Measurements from ENCODE around the gene ARHGEF10L. TPM values are rescaled to one million over a fixed set of nuclear protein-coding genes. Genes with fewer than 3 reads are reported as not detected.

Gene ARHGEF10L
- total RNA-seq, 2 experiments from 2014 or later = not detected

GRCh38 chr1:17668624-17669175, 129.2 kb downstream of the ARHGEF10L start:
- Mint-ChIP-seq H3K27ac (no peak overlapping the region), H3K9me3 (no peaks in the 10 kb centered on the region), H3K4me1 (no peaks in the 10 kb centered on the region), H3K27me3 (no peaks in the 10 kb centered on the region), H3K36me3 (ENCODE audit: low read depth) (no peaks in the 10 kb centered on the region), H3K4me3 (no peak overlapping the region)
- ChIA-PET POLR2A (no interaction called here), CTCF (interaction anchor here (1.0 kb wide), 1 partner anchor 7 kb away, joined by 3 read pairs; no protein-coding TSS in a partner anchor)
- DNase-seq = no peak

GRCh38 chr1:17669305-17669704, 129.8 kb downstream of the ARHGEF10L start:
- ChIA-PET POLR2A (no interaction called here), CTCF (interaction anchor here (1.0 kb wide), 1 partner anchor 8 kb away, joined by 3 read pairs; no protein-coding TSS in a partner anchor)
- H3K27me3 Mint-ChIP-seq = no peaks in the 10 kb centered on the region
- no peak overlapping the region for H3K27ac Mint-ChIP-seq
- DNase-seq = no peak
- H3K4me1 Mint-ChIP-seq = no peaks in the 10 kb centered on the region
- no peak overlapping the region for H3K4me3 Mint-ChIP-seq
- no peaks in the 10 kb centered on the region for H3K9me3 Mint-ChIP-seq
- H3K36me3 Mint-ChIP-seq (ENCODE audit: low read depth) = no peaks in the 10 kb centered on the region

GRCh38 chr1:17669866-17670451, 130.5 kb downstream of the ARHGEF10L start:
- ChIA-PET POLR2A (no interaction called here), CTCF (interaction anchor here (1.0 kb wide), 1 partner anchor 9 kb away, joined by 3 read pairs; no protein-coding TSS in a partner anchor)
- H3K27me3 Mint-ChIP-seq = no peaks in the 10 kb centered on the region
- no peaks in the 10 kb centered on the region for H3K4me1 Mint-ChIP-seq
- DNase-seq = no peak
- no peaks in the 10 kb centered on the region for H3K36me3 Mint-ChIP-seq (ENCODE audit: low read depth)
- H3K9me3 Mint-ChIP-seq = no peaks in the 10 kb centered on the region
- no peak overlapping the region for H3K4me3 Mint-ChIP-seq
- H3K27ac Mint-ChIP-seq = no peak overlapping the region

- Mint-ChIP-seq H3K36me3 (ENCODE audit: low read depth) (no peaks in the 10 kb centered on the region), H3K4me1 (no peaks in the 10 kb centered on the region), H3K9me3 (peaks cover 4% of the 10 kb centered on the region), H3K27ac (no peak overlapping the region), H3K4me3 (no peak overlapping the region), H3K27me3 (no peaks in the 10 kb centered on the region)
- ChIA-PET POLR2A (no interaction called here), CTCF (no interaction called here)
- DNase-seq = no peak
Observed at GRCh38 chr1:17670587-17671313, 131.3 kb downstream of the ARHGEF10L start.

- no peaks in the 10 kb centered on the region for H3K36me3 Mint-ChIP-seq (ENCODE audit: low read depth)
- DNase-seq = no peak
- ChIA-PET CTCF (no interaction called here), POLR2A (no interaction called here)
- no peaks in the 10 kb centered on the region for H3K27me3 Mint-ChIP-seq
- H3K27ac Mint-ChIP-seq = no peak overlapping the region
- no peaks in the 10 kb centered on the region for H3K4me1 Mint-ChIP-seq
- peaks cover 4% of the 10 kb centered on the region for H3K9me3 Mint-ChIP-seq
- H3K4me3 Mint-ChIP-seq = no peak overlapping the region
Observed at GRCh38 chr1:17671314-17671705, 131.8 kb downstream of the ARHGEF10L start.

- ChIA-PET CTCF (no interaction called here), POLR2A (no interaction called here)
- H3K4me3 Mint-ChIP-seq = no peak overlapping the region
Observed at GRCh38 chr1:17671741-17672140, 132.2 kb downstream of the ARHGEF10L start.

GRCh38 chr1:17672226-17672625, 132.7 kb downstream of the ARHGEF10L start:
- peaks cover 4% of the 10 kb centered on the region for H3K9me3 Mint-ChIP-seq
- ChIA-PET CTCF (no interaction called here), POLR2A (no interaction called here)
- no peak for DNase-seq
- H3K27me3 Mint-ChIP-seq = no peaks in the 10 kb centered on the region
- H3K4me1 Mint-ChIP-seq = no peaks in the 10 kb centered on the region
- no peak overlapping the region for H3K4me3 Mint-ChIP-seq
- H3K36me3 Mint-ChIP-seq (ENCODE audit: low read depth) = no peaks in the 10 kb centered on the region
- H3K27ac Mint-ChIP-seq = no peak overlapping the region

More at GRCh38 chr1:17671741-17672140, 132.2 kb downstream of the ARHGEF10L start:
- Mint-ChIP-seq H3K9me3 (peaks cover 4% of the 10 kb centered on the region), H3K36me3 (ENCODE audit: low read depth) (no peaks in the 10 kb centered on the region), H3K27ac (no peak overlapping the region), H3K4me1 (no peaks in the 10 kb centered on the region), H3K27me3 (no peaks in the 10 kb centered on the region)
- no peak for DNase-seq

GRCh38 chr1:17673329-17674072, 134.0 kb downstream of the ARHGEF10L start:
- ChIA-PET CTCF (no interaction called here), POLR2A (no interaction called here)
- H3K4me3 Mint-ChIP-seq = no peak overlapping the region
- H3K27ac Mint-ChIP-seq = no peak overlapping the region
- no peak for DNase-seq
- no peaks in the 10 kb centered on the region for H3K4me1 Mint-ChIP-seq
- peaks cover 4% of the 10 kb centered on the region for H3K9me3 Mint-ChIP-seq
- no peaks in the 10 kb centered on the region for H3K36me3 Mint-ChIP-seq (ENCODE audit: low read depth)
- no peaks in the 10 kb centered on the region for H3K27me3 Mint-ChIP-seq

GRCh38 chr1:17674726-17675500, 135.4 kb downstream of the ARHGEF10L start:
- Mint-ChIP-seq H3K4me1 (no peaks in the 10 kb centered on the region), H3K27ac (no peak overlapping the region), H3K36me3 (ENCODE audit: low read depth) (no peaks in the 10 kb centered on the region), H3K27me3 (no peaks in the 10 kb centered on the region), H3K9me3 (peaks cover 4% of the 10 kb centered on the region), H3K4me3 (no peak overlapping the region)
- POLR2A ChIA-PET = no interaction called here
- CTCF ChIA-PET = interaction anchor here (0.9 kb wide), 1 partner anchor 13 kb away, joined by 3 read pairs; no protein-coding TSS in a partner anchor
- no peak for DNase-seq

GRCh38 chr1:17675744-17676143, 136.2 kb downstream of the ARHGEF10L start:
- Mint-ChIP-seq H3K27ac (no peak overlapping the region), H3K4me3 (no peak overlapping the region), H3K4me1 (no peaks in the 10 kb centered on the region), H3K9me3 (peaks cover 4% of the 10 kb centered on the region), H3K27me3 (no peaks in the 10 kb centered on the region), H3K36me3 (ENCODE audit: low read depth) (no peaks in the 10 kb centered on the region)
- CTCF ChIA-PET = no interaction called here
- no peak for DNase-seq
- POLR2A ChIA-PET = no interaction called here

- CTCF ChIA-PET = no interaction called here
Observed at GRCh38 chr1:17676387-17677060, 137.0 kb downstream of the ARHGEF10L start.

GRCh38 chr1:17678011-17678410, 138.5 kb downstream of the ARHGEF10L start:
- POLR2A ChIA-PET = no interaction called here
- Mint-ChIP-seq H3K9me3 (peaks cover 4% of the 10 kb centered on the region), H3K27me3 (no peaks in the 10 kb centered on the region), H3K36me3 (ENCODE audit: low read depth) (no peaks in the 10 kb centered on the region), H3K27ac (no peak overlapping the region), H3K4me3 (no peak overlapping the region), H3K4me1 (no peaks in the 10 kb centered on the region)
- CTCF ChIA-PET = no interaction called here
- no peak for DNase-seq

More at GRCh38 chr1:17676387-17677060, 137.0 kb downstream of the ARHGEF10L start:
- Mint-ChIP-seq H3K9me3 (peaks cover 4% of the 10 kb centered on the region), H3K27me3 (no peaks in the 10 kb centered on the region), H3K27ac (no peak overlapping the region), H3K4me1 (no peaks in the 10 kb centered on the region), H3K36me3 (ENCODE audit: low read depth) (no peaks in the 10 kb centered on the region), H3K4me3 (no peak overlapping the region)
- POLR2A ChIA-PET = no interaction called here
- no peak for DNase-seq
